NCI-H1048 (cell line): ENCODE results near the gene LCN6.
"Not testable (repeated sequence)": the region's sequence is repeated elsewhere in the genome, so short reads cannot be mapped to it uniquely, and the experiment has no call there.

ENCODE experiments used
- DNase-seq: peaks from one replicate; lab custom pipeline; 2025; lab: John Stamatoyannopoulos, UW

LCN6 gene, protein sequence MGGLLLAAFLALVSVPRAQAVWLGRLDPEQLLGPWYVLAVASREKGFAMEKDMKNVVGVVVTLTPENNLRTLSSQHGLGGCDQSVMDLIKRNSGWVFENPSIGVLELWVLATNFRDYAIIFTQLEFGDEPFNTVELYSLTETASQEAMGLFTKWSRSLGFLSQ

DNA sequence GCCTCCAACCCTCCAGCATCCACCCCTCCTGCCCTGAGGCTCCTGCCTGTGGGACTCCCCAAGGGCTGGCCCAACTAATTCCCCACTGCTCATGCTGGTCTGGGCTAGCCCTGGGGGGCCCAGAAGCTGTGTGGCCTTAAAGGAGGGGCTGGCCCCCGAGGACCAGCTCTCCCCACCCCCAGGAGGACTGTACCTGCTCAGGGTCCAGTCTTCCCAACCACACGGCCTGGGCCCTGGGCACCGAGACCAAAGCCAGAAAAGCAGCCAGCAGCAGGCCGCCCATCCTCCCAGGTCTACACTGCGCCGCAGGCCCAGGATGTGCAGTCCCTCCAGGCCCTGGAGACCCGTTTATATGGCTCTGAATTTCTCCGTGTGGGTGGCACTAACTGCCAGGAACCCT, at the start of gene LCN6:
Gene LCN6, minus strand, starts transcription at position 325 of the 400 bp plus-strand sequence. Its CDS starts 42 bp downstream, at position 283.
- no peak for DNase-seq

GRCh38 chr9:136796775-136797347, 48.5 kb upstream of the LCN6 start:
- not testable (repeated sequence) for DNase-seq

GRCh38 chr9:136796238-136796774, 48.0 kb upstream of the LCN6 start, which contains the start of gene CCDC183:
CCDC183 (plus strand) TSS chr9:136796338; CDS start chr9:136796398, 60 bp downstream.
- DNase-seq = no peak

GRCh38 chr9:136795000-136795348, 46.6 kb upstream of the LCN6 start:
- DNase-seq = no peak

- DNase-seq = no peak
Observed at GRCh38 chr9:136794281-136794999, 46.1 kb upstream of the LCN6 start.

DNA sequence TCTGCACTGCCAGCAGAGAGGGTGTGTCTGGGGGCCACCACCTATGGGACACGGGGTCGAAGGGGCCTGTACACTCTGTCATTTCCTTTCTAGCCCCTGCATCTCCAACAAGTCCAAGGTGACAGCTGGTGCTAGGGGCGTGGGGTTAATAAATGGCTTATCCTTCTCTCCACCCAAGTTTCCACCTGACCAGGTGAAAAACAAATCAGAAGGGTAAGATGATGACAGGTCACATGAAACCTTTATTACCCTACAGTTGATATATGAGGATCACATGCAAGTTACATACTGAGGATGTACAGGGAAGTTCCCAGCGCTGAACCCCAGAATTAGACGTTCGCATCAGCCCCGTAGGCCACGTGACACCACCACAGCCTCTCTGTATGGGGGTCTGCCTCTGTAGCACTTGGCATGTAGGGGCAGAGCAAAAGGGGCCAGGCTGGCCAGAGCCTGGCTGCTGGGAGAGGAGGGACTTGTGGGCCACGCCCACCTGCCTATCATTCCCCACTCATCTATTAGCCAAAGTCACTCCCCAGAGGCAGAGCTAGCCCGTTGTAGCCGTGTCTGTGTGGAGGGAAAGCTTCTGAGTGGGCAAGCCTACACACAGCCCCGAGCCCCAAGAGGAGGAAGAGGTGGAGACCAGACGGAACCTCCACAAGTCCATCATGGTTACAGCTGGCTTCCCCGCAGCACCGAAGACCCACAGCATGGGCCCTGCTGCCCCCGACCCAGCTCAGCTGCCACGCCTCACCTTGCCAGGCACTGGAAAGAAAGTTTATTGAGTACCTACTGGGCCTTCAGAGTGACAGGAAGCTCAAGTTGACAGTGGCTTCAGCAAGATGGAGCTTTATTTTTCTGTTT, 45.0 kb upstream of the LCN6 start:
- no peak for DNase-seq

GRCh38 chr9:136792321-136793085, 44.2 kb upstream of the LCN6 start:
- no peak for DNase-seq

GRCh38 chr9:136791516-136792276, 43.4 kb upstream of the LCN6 start:
- DNase-seq = peak; percentile 62

DNA sequence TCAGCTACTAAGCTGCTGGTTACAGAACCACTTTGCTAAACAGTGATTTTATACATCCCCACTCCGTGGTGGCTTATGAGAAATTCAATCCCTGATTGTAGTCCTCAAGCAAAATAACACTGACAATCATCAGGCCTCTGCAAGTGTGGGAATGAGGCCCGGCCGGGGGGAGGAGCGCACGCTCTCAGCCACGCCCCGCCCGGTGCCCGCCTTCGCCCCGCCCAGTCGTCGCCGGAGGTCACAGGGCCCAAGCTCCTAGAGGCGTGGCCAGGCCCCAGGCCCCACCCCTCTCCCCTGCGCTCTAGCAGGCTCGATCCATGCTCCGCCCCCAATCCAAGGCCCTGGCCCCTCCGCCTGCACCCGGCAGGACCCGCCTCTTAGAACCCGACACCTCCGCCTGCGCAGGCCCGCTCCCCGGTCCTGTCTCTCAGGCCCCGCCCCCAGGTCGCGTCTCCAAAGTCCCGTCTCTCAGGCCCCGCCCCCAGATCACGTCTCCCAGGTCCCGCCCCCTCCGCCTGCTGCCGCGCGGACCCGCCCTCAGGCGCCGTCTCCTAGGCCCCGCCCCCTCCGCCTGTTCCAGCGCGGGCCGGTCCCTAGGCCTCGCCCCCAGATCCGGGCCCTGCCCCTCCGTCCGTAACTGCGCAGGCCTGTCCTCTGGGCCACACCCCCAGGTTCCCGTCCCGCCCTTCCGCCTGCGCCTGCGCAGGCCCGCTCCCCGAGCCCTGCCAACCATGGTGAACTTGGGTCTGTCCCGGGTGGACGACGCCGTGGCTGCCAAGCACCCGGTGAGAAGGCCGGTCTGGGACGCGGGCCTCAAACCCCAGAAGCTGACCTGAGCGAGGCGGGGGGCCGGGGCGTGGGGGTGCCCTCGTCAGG, 42.6 kb upstream of the LCN6 start, which contains the start of gene TMEM141:
Gene TMEM141, plus strand, starts transcription at position 705 of the 876 bp plus-strand sequence. Its CDS starts 27 bp downstream, at position 732.
- peak; percentile 99 for DNase-seq

DNA sequence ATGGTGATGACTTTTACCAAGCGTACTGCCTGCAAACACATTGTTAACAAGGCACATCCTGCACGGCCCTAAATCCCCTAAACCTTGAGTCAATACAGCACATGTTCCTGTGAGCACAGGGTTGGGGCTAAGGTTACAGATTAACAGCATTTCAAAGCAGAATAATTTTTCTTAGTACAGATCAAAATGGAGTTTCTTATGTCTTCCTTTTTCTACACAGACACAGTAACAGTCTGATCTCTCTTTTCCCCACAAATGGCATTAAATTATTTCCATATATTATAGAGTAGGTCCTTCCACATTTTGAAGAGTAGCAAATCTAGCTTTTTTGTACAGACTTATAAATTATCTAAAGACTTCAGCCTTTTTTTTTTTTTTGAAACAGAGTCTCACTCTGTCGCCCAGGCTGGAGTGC, 41.2 kb upstream of the LCN6 start:
- DNase-seq = no peak

DNA sequence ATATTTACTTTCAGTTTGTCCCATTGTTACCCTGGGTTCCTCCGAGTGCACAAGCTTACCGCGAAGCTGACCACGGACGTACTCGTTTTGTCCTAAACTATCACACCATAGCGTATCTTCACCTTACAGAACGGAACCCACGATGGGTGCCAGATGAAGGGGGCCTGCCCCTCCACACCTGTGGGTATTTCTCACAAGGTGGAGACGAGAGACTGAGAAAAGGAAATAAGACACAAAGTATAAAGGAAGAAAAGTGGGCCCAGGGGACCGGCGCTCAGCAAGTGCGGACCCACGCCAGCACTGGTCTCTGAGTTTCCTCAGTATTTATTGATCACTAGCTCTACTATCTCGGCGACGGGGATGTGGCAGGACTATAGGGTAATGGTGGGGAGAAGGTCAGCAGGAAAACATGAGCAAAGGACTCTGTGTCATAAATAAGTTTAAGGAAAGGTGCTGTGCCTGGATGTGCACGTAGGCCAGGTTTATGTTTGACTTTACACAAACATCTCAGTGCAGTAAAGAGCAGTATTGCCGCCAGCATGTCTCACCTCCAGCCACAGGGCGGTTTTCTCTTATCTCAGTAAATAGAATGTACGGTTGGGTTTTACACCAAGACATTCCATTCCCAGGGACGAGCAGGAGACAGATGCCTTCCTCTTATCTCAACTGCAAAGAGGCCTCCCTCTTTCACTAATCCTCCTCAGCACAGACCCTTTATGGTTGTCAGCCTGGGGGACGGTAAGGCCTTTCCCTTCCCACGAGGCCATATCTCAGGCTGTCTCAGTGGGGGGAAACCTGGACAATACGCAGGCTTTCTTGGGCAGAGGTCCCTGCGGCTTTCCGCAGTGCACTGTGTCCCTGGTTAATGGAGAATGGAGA, 40.6 kb upstream of the LCN6 start:
- DNase-seq = not testable (repeated sequence)

DNA sequence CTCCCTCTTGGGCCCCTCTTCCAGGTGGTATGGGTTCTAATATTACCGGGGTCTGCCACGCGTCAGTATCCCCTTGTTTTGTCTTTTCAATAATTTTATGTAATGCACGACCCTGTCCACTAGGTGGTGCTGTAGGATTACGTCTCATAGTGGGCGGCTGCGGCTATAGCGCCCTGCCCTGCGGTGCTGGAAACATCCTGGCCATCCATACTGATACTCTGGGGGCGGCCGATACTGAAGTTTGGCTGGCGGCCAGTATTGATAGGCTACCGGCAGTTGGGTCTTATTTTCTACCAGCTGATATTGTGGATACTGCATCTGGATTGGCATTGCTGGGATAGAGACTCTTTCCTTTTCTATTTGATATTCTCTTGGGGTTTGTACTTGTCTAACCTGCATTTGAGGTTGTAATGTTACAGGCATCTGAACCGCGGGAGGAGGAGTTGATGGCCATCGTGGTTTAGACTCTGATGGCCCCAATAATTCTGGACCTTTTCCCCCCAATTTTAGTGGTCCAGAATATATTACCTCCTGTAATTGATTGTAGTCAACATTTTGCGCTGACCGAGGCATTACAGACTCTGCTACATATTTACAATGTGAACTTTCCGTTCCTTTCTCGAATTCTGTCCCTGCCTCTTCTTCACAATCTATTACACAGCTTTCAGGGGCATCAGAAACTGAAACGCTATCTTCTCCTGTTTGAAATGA, 39.5 kb upstream of the LCN6 start:
- no peak for DNase-seq

DNA sequence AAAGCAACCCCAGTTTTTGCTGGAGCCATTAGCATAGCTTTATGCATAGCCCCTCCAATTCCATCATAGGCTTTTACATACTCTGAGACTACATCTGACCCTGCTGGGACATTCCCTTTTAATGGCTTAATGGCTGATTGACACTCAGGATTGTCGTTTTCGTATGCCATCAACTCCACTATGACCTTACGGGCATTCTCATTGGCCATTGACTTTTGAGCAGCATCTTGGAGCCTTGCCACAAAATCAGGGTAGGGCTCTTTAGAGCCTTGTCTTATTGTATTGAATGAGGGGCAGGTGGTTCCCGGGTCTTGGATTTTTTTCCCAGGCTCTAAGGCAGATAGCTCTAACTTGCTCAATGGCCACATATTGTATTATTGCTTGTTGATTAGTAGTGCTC, 38.7 kb upstream of the LCN6 start:
- not testable (repeated sequence) for DNase-seq

GRCh38 chr9:136786451-136786850, 38.1 kb upstream of the LCN6 start:
- no peak for DNase-seq

- not testable (repeated sequence) for DNase-seq
Observed at GRCh38 chr9:136785565-136786355, 37.4 kb upstream of the LCN6 start.

DNA sequence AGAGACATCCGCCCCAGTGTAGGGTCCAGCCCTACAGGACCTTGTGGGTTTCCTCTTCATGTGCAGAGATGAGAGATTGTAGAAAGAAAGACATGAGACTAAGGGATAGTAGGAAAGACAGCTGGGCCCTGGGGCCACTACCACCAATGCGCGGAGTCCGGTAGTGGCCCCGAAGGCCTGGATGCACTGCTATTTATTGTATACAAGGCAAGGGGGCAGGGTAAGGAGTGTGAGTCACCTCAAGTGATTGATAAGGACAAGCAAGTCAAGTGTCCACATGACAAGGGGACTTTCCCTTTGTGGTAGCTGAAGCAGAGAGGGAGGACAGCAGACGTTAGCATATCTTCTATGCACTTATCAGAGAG, 36.7 kb upstream of the LCN6 start:
- DNase-seq = no peak
